IMR-90 (cell line): ENCODE data around the gene CA5B. TPM values are rescaled to one million over a fixed set of nuclear protein-coding genes. Genes with fewer than 3 reads are reported as not detected.

Source experiments
- ATAC-seq: fragments of 200-7000 bp; cut with Tn5 transposase; 2 replicates; pipeline ENCODE4 v1.9.1; 2020; ENCODE audit warnings: low read depth, mild to moderate bottlenecking, moderate library complexity
- BruUV-seq: library from RNA; stranded (reverse); fragments of 400-500 nt; replicated peaks from 2 replicates; lab custom pipeline; 2021; lab: Mats Ljungman, UMichigan
- CTCF ChIA-PET: fragments of 300-600 bp; formaldehyde crosslinking; extraction: SDS; loops from one replicate; lab custom pipeline; 2021; ENCODE audit warnings: antibody characterized with exemption; lab: Yijun Ruan, JAX
- POLR2A ChIA-PET: fragments of 300-600 bp; sonication (Branson Sonifier 250); formaldehyde crosslinking; loops from one replicate; lab custom pipeline; 2022; ENCODE audit warnings: antibody characterized with exemption; ENCODE audit not compliant: unreplicated experiment; lab: Charles Lee
- DNase-seq: peaks from one replicate; pipeline ENCODE4 v3.0.0; 2013
- H2AFZ ChIP-seq: replicated peaks from 2 replicates; pipeline ENCODE3; 2013; ENCODE audit warnings: low read length, mild to moderate bottlenecking; ENCODE audit not compliant: poor library complexity
- H2AK5ac ChIP-seq: 2 replicates; pipeline ENCODE4 v1.6.1; 2013; ENCODE audit warnings: low read depth, low read length, inconsistent platforms
- H2AK9ac ChIP-seq: replicated peaks from 2 replicates; pipeline ENCODE3; 2013; ENCODE audit warnings: mild to moderate bottlenecking, low read depth, low read length, moderate library complexity; ENCODE audit not compliant: poor library complexity
- H2BK120ac ChIP-seq: 2 replicates; pipeline ENCODE4 v1.6.1; 2013; ENCODE audit warnings: low read depth, low read length, inconsistent platforms
- H2BK15ac ChIP-seq: 3 replicates; pipeline ENCODE4 v1.6.1; 2013; ENCODE audit warnings: low read depth, low read length, inconsistent platforms
- H2BK20ac ChIP-seq: 2 replicates; pipeline ENCODE4 v1.6.1; 2013; ENCODE audit warnings: low read depth, mild to moderate bottlenecking, inconsistent platforms, low read length, moderate library complexity
- H2BK5ac ChIP-seq: 2 replicates; pipeline ENCODE4 v1.6.1; 2013; ENCODE audit warnings: mild to moderate bottlenecking, low read depth, low read length, inconsistent platforms; ENCODE audit not compliant: poor library complexity, severe bottlenecking
- H3K14ac ChIP-seq: replicated peaks from 2 replicates; pipeline ENCODE4 v1.6.1; 2013; ENCODE audit warnings: low read depth, low read length, inconsistent platforms
- H3K18ac ChIP-seq: 2 replicates; pipeline ENCODE4 v1.6.1; 2013; ENCODE audit warnings: low read depth, low read length, control low read depth
- H3K23ac ChIP-seq: 2 replicates; pipeline ENCODE4 v1.6.1; 2013; ENCODE audit warnings: low read depth, low read length, inconsistent platforms
- H3K27ac ChIP-seq: 2 replicates; pipeline ENCODE4 v1.5.1; 2013; ENCODE audit warnings: mild to moderate bottlenecking, control low read depth, low read length; ENCODE audit not compliant: insufficient read depth
- H3K27me3 ChIP-seq: 2 replicates; pipeline ENCODE4 v1.6.1; 2013; ENCODE audit warnings: low read length; ENCODE audit not compliant: control insufficient read depth, insufficient read depth
- H3K36me3 ChIP-seq: 2 replicates; pipeline ENCODE4 v1.6.1; 2013; ENCODE audit warnings: low read length, mixed read lengths; ENCODE audit not compliant: control insufficient read depth, insufficient read depth
- H3K4ac ChIP-seq: 2 replicates; pipeline ENCODE4 v1.6.1; 2013; ENCODE audit warnings: low read depth, low read length, inconsistent platforms
- H3K4me1 ChIP-seq: 2 replicates; pipeline ENCODE4 v1.6.1; 2013; ENCODE audit warnings: low read length, mixed read lengths; ENCODE audit not compliant: control insufficient read depth, insufficient read depth
- H3K4me2 ChIP-seq: 2 replicates; pipeline ENCODE4 v1.6.1; 2013; ENCODE audit warnings: low read depth, mild to moderate bottlenecking, control low read depth, low read length, moderate library complexity
- H3K4me3 ChIP-seq: 2 replicates; pipeline ENCODE4 v1.5.1; 2013; ENCODE audit warnings: low read depth, mild to moderate bottlenecking, control low read depth, low read length, moderate library complexity; ENCODE audit not compliant: insufficient read depth
- H3K56ac ChIP-seq: 2 replicates; pipeline ENCODE4 v1.6.1; 2013; ENCODE audit warnings: low read length, inconsistent platforms; ENCODE audit not compliant: insufficient read depth; ENCODE audit errors: extremely low read depth
- H3K79me1 ChIP-seq, 2 experiments: 2 replicates each; pipeline ENCODE4 v1.6.1; 2013; ENCODE audit warnings: low read length in 2 of 2, inconsistent platforms in 1 of 2, low read depth in 1 of 2
- H3K9ac ChIP-seq: 2 replicates; pipeline ENCODE4 v1.6.1; 2013; ENCODE audit warnings: low read depth, low read length, control low read depth
- H3K9me1 ChIP-seq: 2 replicates; pipeline ENCODE4 v1.6.1; 2013; ENCODE audit warnings: low read length, inconsistent platforms; ENCODE audit not compliant: insufficient read depth
- H3K9me3 ChIP-seq: 2 replicates; pipeline ENCODE4 v1.6.1; 2013; ENCODE audit warnings: low read length; ENCODE audit not compliant: control insufficient read depth, insufficient read depth
- H4K20me1 ChIP-seq: 2 replicates; pipeline ENCODE4 v1.6.1; 2013; ENCODE audit warnings: low read length, inconsistent platforms; ENCODE audit not compliant: insufficient read depth
- H4K5ac ChIP-seq: 2 replicates; pipeline ENCODE4 v1.6.1; 2013; ENCODE audit warnings: mild to moderate bottlenecking, low read depth, low read length, control low read depth
- H4K8ac ChIP-seq, 2 experiments: 2 replicates each; pipeline ENCODE4 v1.6.1; 2013; ENCODE audit warnings: low read depth in 2 of 2, low read length in 2 of 2, control low read depth in 1 of 2, inconsistent platforms in 1 of 2
- H4K91ac ChIP-seq: 2 replicates; pipeline ENCODE4 v1.6.1; 2013; ENCODE audit warnings: low read depth, low read length, inconsistent platforms; ENCODE audit not compliant: insufficient read depth
- CEBPB ChIP-seq: IDR thresholded peaks from 2 replicates; pipeline ENCODE4 v1.6.1; 2012; ENCODE audit warnings: low read depth, low read length, improper control_type of control experiment
- CHD1 ChIP-seq: IDR thresholded peaks from 2 replicates; pipeline ENCODE4 v1.6.1; 2012; ENCODE audit warnings: low read depth, low read length, improper control_type of control experiment
- CTCF ChIP-seq: conservative IDR thresholded peaks from 2 replicates; pipeline ENCODE4 v1.5.1; 2012; ENCODE audit warnings: mild to moderate bottlenecking, low read depth, low read length, improper control_type of control experiment
- FOS ChIP-seq: fragments of 150-350 bp; IDR thresholded peaks from 2 replicates; pipeline ENCODE4 v1.6.1; 2016; ENCODE audit warnings: low read depth, low read length
- POLR2A ChIP-seq: IDR thresholded peaks from 2 replicates; pipeline ENCODE4 v1.6.1; 2012; ENCODE audit warnings: mild to moderate bottlenecking, low read depth, low read length
- RCOR1 ChIP-seq: IDR thresholded peaks from 2 replicates; pipeline ENCODE4 v1.6.1; 2012; ENCODE audit warnings: mild to moderate bottlenecking, low read length, improper control_type of control experiment; ENCODE audit not compliant: insufficient replicate concordance
- WGBS, 2 experiments: methylation state at CpG; one replicate each; pipeline versions ENCODE4 v1.1.5 to v1.1.7; 2013; ENCODE audit warnings: missing lambda C conversion rate in 2 of 2; ENCODE audit not compliant: insufficient read length in 1 of 2; ENCODE audit errors: extremely low coverage in 2 of 2; 5-methylcytosine and 5-hydroxymethylcytosine counted together
- dilution Hi-C: fragments of 300-500 bp; cut with HindIII; formaldehyde crosslinking; loops from one replicate; pipeline ENCODE4 v1.14.3; 2018; ENCODE audit warnings: low sequenced_read_pairs; ENCODE audit not compliant: unreplicated experiment
- in situ Hi-C: fragments of 300-500 bp; cut with MboI; formaldehyde crosslinking; loops from 3 replicates; pipeline ENCODE4 v1.14.3; 2019; ENCODE audit warnings: low sequenced_read_pairs, inconsistent platforms, mixed read lengths
- intact Hi-C: fragments of 100-400 bp; cut with micrococcal nuclease; formaldehyde crosslinking; loops from 2 replicates; pipeline ENCODE4 v1.10.0; 2022
- polyA plus RNA-seq, 3 experiments: library from polyadenylated mRNA; depleted of rRNA; stranded (reverse); fragments of >200 nt; gene quantifications; 2 replicates each; pipeline ENCODE4 v1.2.3, GENCODE V29; 2012; ENCODE audit warnings: low replicate concordance in 1 of 3
- total RNA-seq: library from RNA; depleted of rRNA; stranded (reverse); fragments of >200 nt; gene quantifications from 2 replicates; pipeline ENCODE4 v1.2.3, GENCODE V29; 2012

CA5B gene
- total and polyA plus RNA-seq, 2 of the 4 experiments (the other 2 are of a cell fraction) = 3.5 to 5.4 TPM

GRCh38 chrX:15749642-15750610, 11.9 kb downstream of the CA5B start:
- Histone ChIP-seq H2BK5ac (no peak overlapping the region), H3K56ac (no peak overlapping the region), H3K23ac (no peak overlapping the region), H3K4ac (no peak overlapping the region), H4K91ac (no peak overlapping the region), H2BK120ac (no peak overlapping the region), H4K5ac (no peak overlapping the region), H3K14ac (no peak overlapping the region), H3K4me1 (peaks cover 13% of the 10 kb centered on the region), H2BK15ac (no peak overlapping the region), H3K9ac (no peak overlapping the region), H2AK5ac (no peak overlapping the region), H3K9me1 (peaks cover 6% of the 10 kb centered on the region; the same call in 1 of the 2 replicates), H3K4me3 (no peak overlapping the region), H4K8ac (no peak overlapping the region), H3K36me3 (no peaks in the 10 kb centered on the region), H3K79me1 (peaks cover 0 to 4% of the 10 kb centered on the region in 2 experiments; a peak in 1 of 4 replicates), H2AFZ (no peak overlapping the region), H3K18ac (no peak overlapping the region), H3K27ac (no peak overlapping the region), H2BK20ac (no peak overlapping the region), H3K4me2 (peak overlapping the region; percentile 29; the same call in 1 of the 2 replicates), H2AK9ac (no peak overlapping the region), H3K9me3 (no peaks in the 10 kb centered on the region), H3K27me3 (no peaks in the 10 kb centered on the region), H4K20me1 (peaks cover 15% of the 10 kb centered on the region)
- dilution Hi-C loops (no loop called here), intact Hi-C loops (no loop called here), in situ Hi-C loops (no loop called here)
- POLR2A ChIA-PET = interaction anchor here (0.7 kb wide), 1 partner anchor 197 kb away, joined by 9 read pairs; no protein-coding TSS in a partner anchor
- no CpG with 5 or more reads among the region's 7 CpGs for WGBS, 2 experiments
- BruUV-seq = no TSS peak
- CTCF ChIA-PET = interaction anchor here (0.7 kb wide), 1 partner anchor 373 kb away, joined by 10 read pairs; no protein-coding TSS in a partner anchor
- peak; percentile 6 for DNase-seq
- ATAC-seq = peak; percentile 31
- TF ChIP-seq FOS (no peak), CEBPB (no peak), CTCF (no peak), POLR2A (no peak), RCOR1 (no peak), CHD1 (no peak)
